A549 (cell line): ENCODE data around the gene C1orf174.

ENCODE experiments used
- EP300 ChIP-seq, 2 experiments: fragments of >200 bp; sonication (Bioruptor Twin); formaldehyde crosslinking; IDR thresholded peaks; 2 replicates in 1 of 2; 3 replicates in 1 of 2; pipeline ENCODE4 v1.6.1; 2016 to 2017
- MYC ChIP-seq: IDR thresholded peaks from 2 replicates; pipeline ENCODE4 v1.6.1; 2012; ENCODE audit warnings: mild to moderate bottlenecking, inconsistent platforms, low read length, improper control_type of control experiment, borderline replicate concordance
- POLR2A ChIP-seq: IDR thresholded peaks from 2 replicates; pipeline ENCODE4 v1.6.1; 2012; ENCODE audit warnings: mild to moderate bottlenecking, low read length
- POLR2AphosphoS2 ChIP-seq: conservative IDR thresholded peaks from 2 replicates; pipeline ENCODE4 v1.6.1; 2012; ENCODE audit warnings: low read length, improper control_type of control experiment, inconsistent platforms
- RAD21 ChIP-seq, 2 experiments: fragments of >200 bp in 1 of 2; sonication (Bioruptor Twin) in 1 of 2; formaldehyde crosslinking in 1 of 2; IDR thresholded peaks in 1 of 2; conservative IDR thresholded peaks in 1 of 2; 2 replicates in 1 of 2; 3 replicates in 1 of 2; pipeline ENCODE4 v1.6.1; 2012 to 2018; ENCODE audit warnings: inconsistent platforms in 1 of 2
- RCOR1 ChIP-seq: fragments of 150-350 bp; IDR thresholded peaks from 2 replicates; pipeline ENCODE4 v1.6.1; 2014; ENCODE audit warnings: antibody characterized with exemption, low read length, low read depth
- TF ChIP-seq, protein P1 (sequence below): IDR thresholded peaks from 2 replicates; pipeline ENCODE4 v1.6.1; 2012
- TF ChIP-seq, protein P2 (sequence below): fragments of >200 bp; sonication (Bioruptor Twin); formaldehyde crosslinking; IDR thresholded peaks from 3 replicates; pipeline ENCODE4 v1.5.1; 2016
- TF ChIP-seq, protein P3 (sequence below): fragments of 150-350 bp; IDR thresholded peaks from 2 replicates; pipeline ENCODE4 v1.6.1; 2014; ENCODE audit warnings: low read depth, mild to moderate bottlenecking, low read length
- TF ChIP-seq, protein P4 (sequence below): fragments of 200-600 bp; sonication (generic); IDR thresholded peaks from 2 replicates; pipeline ENCODE4 v1.6.1; 2016; ENCODE audit warnings: antibody characterized with exemption, mild to moderate bottlenecking, moderate library complexity

DNA sequence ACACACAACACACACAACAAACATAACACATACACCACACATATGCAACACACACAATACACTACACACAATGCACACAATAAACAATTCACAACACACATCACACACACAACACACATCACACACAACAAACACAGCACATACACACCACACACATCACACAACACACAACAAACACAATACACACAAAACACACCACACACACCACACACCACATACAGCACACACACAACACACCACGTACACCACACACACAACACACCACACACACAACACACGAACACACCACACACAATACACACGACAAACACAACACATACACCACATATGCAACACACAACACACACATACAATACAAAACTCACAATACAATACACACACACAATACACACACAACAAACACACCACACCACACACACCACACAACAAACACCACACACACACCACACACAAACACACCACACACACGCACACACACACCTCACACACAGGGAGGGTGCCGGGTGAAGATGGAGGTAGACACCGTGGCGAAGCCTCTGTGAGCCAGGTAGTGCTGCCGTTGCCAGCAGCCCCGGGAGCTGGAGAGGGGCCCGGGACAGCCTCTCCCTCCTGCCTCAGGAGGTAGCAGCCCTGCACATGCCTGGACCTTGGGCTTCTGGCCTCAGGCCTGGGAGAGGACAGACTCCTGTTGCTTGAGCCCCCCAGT lies 30.4 kb upstream of the C1orf174 start:
- TF ChIP-seq, protein P1, sequence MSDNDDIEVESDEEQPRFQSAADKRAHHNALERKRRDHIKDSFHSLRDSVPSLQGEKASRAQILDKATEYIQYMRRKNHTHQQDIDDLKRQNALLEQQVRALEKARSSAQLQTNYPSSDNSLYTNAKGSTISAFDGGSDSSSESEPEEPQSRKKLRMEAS, result no peak
- TF ChIP-seq EP300 (IDR thresholded peaks at IDR 0.05), result no peak
- TF ChIP-seq POLR2A, result no peak
- TF ChIP-seq, protein P2, sequence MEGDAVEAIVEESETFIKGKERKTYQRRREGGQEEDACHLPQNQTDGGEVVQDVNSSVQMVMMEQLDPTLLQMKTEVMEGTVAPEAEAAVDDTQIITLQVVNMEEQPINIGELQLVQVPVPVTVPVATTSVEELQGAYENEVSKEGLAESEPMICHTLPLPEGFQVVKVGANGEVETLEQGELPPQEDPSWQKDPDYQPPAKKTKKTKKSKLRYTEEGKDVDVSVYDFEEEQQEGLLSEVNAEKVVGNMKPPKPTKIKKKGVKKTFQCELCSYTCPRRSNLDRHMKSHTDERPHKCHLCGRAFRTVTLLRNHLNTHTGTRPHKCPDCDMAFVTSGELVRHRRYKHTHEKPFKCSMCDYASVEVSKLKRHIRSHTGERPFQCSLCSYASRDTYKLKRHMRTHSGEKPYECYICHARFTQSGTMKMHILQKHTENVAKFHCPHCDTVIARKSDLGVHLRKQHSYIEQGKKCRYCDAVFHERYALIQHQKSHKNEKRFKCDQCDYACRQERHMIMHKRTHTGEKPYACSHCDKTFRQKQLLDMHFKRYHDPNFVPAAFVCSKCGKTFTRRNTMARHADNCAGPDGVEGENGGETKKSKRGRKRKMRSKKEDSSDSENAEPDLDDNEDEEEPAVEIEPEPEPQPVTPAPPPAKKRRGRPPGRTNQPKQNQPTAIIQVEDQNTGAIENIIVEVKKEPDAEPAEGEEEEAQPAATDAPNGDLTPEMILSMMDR, result no peak
- TF ChIP-seq, protein P3, sequence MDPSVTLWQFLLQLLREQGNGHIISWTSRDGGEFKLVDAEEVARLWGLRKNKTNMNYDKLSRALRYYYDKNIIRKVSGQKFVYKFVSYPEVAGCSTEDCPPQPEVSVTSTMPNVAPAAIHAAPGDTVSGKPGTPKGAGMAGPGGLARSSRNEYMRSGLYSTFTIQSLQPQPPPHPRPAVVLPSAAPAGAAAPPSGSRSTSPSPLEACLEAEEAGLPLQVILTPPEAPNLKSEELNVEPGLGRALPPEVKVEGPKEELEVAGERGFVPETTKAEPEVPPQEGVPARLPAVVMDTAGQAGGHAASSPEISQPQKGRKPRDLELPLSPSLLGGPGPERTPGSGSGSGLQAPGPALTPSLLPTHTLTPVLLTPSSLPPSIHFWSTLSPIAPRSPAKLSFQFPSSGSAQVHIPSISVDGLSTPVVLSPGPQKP, result no peak
- TF ChIP-seq, protein P4, sequence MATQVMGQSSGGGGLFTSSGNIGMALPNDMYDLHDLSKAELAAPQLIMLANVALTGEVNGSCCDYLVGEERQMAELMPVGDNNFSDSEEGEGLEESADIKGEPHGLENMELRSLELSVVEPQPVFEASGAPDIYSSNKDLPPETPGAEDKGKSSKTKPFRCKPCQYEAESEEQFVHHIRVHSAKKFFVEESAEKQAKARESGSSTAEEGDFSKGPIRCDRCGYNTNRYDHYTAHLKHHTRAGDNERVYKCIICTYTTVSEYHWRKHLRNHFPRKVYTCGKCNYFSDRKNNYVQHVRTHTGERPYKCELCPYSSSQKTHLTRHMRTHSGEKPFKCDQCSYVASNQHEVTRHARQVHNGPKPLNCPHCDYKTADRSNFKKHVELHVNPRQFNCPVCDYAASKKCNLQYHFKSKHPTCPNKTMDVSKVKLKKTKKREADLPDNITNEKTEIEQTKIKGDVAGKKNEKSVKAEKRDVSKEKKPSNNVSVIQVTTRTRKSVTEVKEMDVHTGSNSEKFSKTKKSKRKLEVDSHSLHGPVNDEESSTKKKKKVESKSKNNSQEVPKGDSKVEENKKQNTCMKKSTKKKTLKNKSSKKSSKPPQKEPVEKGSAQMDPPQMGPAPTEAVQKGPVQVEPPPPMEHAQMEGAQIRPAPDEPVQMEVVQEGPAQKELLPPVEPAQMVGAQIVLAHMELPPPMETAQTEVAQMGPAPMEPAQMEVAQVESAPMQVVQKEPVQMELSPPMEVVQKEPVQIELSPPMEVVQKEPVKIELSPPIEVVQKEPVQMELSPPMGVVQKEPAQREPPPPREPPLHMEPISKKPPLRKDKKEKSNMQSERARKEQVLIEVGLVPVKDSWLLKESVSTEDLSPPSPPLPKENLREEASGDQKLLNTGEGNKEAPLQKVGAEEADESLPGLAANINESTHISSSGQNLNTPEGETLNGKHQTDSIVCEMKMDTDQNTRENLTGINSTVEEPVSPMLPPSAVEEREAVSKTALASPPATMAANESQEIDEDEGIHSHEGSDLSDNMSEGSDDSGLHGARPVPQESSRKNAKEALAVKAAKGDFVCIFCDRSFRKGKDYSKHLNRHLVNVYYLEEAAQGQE, result no peak
- TF ChIP-seq RAD21 (conservative IDR thresholded peaks at IDR 0.05 in 1 of 2, IDR thresholded peaks at IDR 0.05 in 1 of 2), result no peak
- no peak for TF ChIP-seq RCOR1
- no peak for TF ChIP-seq POLR2AphosphoS2
- TF ChIP-seq MYC, result no peak
